Measurements from ENCODE around the gene PCDH12.
"Not testable (repeated sequence)": the region's sequence is repeated elsewhere in the genome, so short reads cannot be mapped to it uniquely, and the experiment has no call there.

GRCh38 chr5:141922827-141923447, 35.1 kb downstream of the PCDH12 start:
- not testable (repeated sequence) for TF ChIP-seq RCOR1 (IDR thresholded peaks at IDR 0.05; ENCODE audit: low read length); CTCF (IDR thresholded peaks at IDR 0.05); MAX (IDR thresholded peaks at IDR 0.05; ENCODE audit: low read depth); SMC3 (IDR thresholded peaks at IDR 0.05; ENCODE audit: low read depth, low read length)

Measured in SK-N-SH (cell line).